Brain microvascular endothelial cell (primary cell): Measurements from ENCODE around the gene ANO1.
A peak's percentile ranks its signal among the peaks of the same experiment; 100 is the strongest.

Source experiments
- DNase-seq: peaks from one replicate; pipeline ENCODE4 v3.0.0-alpha.2; 2020
- H3K27ac ChIP-seq: fragments of 250-450 bp; sonication (Bioruptor Pico); 2 replicates; pipeline ENCODE4 v1.5.1; 2020; ENCODE audit warnings: mild to moderate bottlenecking, moderate library complexity
- H3K27me3 ChIP-seq: fragments of 250-450 bp; sonication (Bioruptor Pico); replicated peaks from 2 replicates; pipeline ENCODE4 v1.5.1; 2020; ENCODE audit warnings: mild to moderate bottlenecking
- H3K36me3 ChIP-seq: fragments of 250-450 bp; sonication (Bioruptor Pico); replicated peaks from 2 replicates; pipeline ENCODE4 v1.5.1; 2020; ENCODE audit warnings: mild to moderate bottlenecking
- H3K4me3 ChIP-seq: 2 replicates; pipeline ENCODE4 v1.5.1; 2011; ENCODE audit warnings: low read depth, mild to moderate bottlenecking, control low read depth, low read length, moderate library complexity
- CTCF ChIP-seq: IDR thresholded peaks from 2 replicates; pipeline ENCODE4 v1.5.1; 2011; ENCODE audit warnings: low read depth, mild to moderate bottlenecking, moderate library complexity, low read length, control low read depth, inconsistent platforms; ENCODE audit errors: missing control alignments
- in situ Hi-C: cut with HindIII; loops from 2 replicates; pipeline ENCODE4 v1.10.0; 2017; ENCODE audit warnings: low sequenced_read_pairs, low pct_ligation_motif_present

ANO1 gene

GRCh38 chr11:70187771-70188170 is 109.7 kb downstream of the ANO1 start:
- in situ Hi-C loops = loop anchor here (25.0 kb wide), 2 partner anchors 150 to 275 kb away; no protein-coding TSS in a partner anchor
- no peaks in the 10 kb centered on the region for H3K27me3 ChIP-seq
- no peak overlapping the region for H3K27ac ChIP-seq
- H3K36me3 ChIP-seq = no peaks in the 10 kb centered on the region
- DNase-seq = no peak
- H3K4me3 ChIP-seq = no peak overlapping the region
- TF ChIP-seq CTCF = no peak

- Histone ChIP-seq H3K4me3 (no peak overlapping the region), H3K27me3 (no peaks in the 10 kb centered on the region), H3K36me3 (no peaks in the 10 kb centered on the region), H3K27ac (no peak overlapping the region)
- no peak for TF ChIP-seq CTCF
- in situ Hi-C loops = loop anchor here (25.0 kb wide), 2 partner anchors 152 to 277 kb away; no protein-coding TSS in a partner anchor
- no peak for DNase-seq
These were observed 111.5 kb downstream of the ANO1 start for GRCh38 chr11:70189622-70190021.

GRCh38 chr11:70191495-70192140 is 113.5 kb downstream of the ANO1 start:
- peak; percentile 97 for TF ChIP-seq CTCF
- Histone ChIP-seq H3K36me3 (no peaks in the 10 kb centered on the region), H3K27me3 (peaks cover 2% of the 10 kb centered on the region), H3K27ac (no peak overlapping the region), H3K4me3 (no peak overlapping the region)
- in situ Hi-C loops = loop anchor here (25.0 kb wide), 2 partner anchors 154 to 279 kb away; no protein-coding TSS in a partner anchor
- peak; percentile 62 for DNase-seq

GRCh38 chr11:70192666-70193410 is 114.7 kb downstream of the ANO1 start:
- H3K27me3 ChIP-seq = peaks cover 2% of the 10 kb centered on the region
- no peaks in the 10 kb centered on the region for H3K36me3 ChIP-seq
- no peak for TF ChIP-seq CTCF
- H3K27ac ChIP-seq = no peak overlapping the region
- H3K4me3 ChIP-seq = no peak overlapping the region
- no peak for DNase-seq
- in situ Hi-C loops = loop anchor here (25.0 kb wide), 2 partner anchors 156 to 281 kb away; no protein-coding TSS in a partner anchor

- in situ Hi-C loops = loop anchor here (25.0 kb wide), 2 partner anchors 156 to 281 kb away; no protein-coding TSS in a partner anchor
- H3K4me3 ChIP-seq = no peak overlapping the region
- peaks cover 2% of the 10 kb centered on the region for H3K27me3 ChIP-seq
- H3K27ac ChIP-seq = no peak overlapping the region
- DNase-seq = no peak
- no peaks in the 10 kb centered on the region for H3K36me3 ChIP-seq
- no peak for TF ChIP-seq CTCF
These were observed 115.5 kb downstream of the ANO1 start for GRCh38 chr11:70193411-70194292.
